Measurements from ENCODE around the gene SGTA.
A peak's percentile ranks its signal among the peaks of the same experiment; 100 is the strongest.
"Not testable (repeated sequence)": the region's sequence is repeated elsewhere in the genome, so short reads cannot be mapped to it uniquely, and the experiment has no call there.

SGTA gene

DNA sequence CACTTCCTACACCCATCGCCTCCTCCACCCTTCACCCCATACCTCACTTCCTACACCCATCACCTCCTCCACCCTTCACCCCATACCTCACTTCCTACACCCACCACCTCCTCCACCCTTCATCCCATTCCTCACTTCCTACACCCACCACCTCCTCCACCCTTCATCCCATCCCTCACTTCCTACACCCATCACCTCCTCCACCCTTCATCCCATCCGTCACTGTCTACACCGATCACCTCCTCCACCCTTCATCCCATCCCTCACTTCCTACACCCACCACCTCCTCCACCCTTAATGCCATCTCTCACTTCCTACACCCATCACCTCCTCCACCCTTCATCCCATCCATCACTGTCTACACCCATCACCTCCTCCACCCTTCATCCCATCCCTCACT, 69.9 kb downstream of the SGTA start:
- DNase-seq (ENCODE audit: low spot score), result not testable (repeated sequence)

DNA sequence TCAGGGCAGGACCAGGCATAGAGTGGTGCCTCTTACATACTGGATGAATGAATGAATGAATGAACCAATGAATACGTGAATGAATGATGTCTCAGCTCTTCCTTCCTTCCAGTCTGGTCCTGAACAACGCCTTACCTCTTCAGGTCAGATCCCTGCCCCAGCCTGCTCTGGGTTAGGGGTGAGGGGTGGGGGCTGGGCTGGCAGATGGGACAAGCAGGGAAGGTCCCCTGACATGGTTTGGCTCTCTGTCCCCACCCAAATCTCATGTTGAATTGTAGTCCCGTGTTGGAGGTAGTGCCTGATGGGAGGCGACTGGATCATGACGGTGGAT, 71.2 kb downstream of the SGTA start:
- DNase-seq (ENCODE audit: low spot score), result no peak

DNA sequence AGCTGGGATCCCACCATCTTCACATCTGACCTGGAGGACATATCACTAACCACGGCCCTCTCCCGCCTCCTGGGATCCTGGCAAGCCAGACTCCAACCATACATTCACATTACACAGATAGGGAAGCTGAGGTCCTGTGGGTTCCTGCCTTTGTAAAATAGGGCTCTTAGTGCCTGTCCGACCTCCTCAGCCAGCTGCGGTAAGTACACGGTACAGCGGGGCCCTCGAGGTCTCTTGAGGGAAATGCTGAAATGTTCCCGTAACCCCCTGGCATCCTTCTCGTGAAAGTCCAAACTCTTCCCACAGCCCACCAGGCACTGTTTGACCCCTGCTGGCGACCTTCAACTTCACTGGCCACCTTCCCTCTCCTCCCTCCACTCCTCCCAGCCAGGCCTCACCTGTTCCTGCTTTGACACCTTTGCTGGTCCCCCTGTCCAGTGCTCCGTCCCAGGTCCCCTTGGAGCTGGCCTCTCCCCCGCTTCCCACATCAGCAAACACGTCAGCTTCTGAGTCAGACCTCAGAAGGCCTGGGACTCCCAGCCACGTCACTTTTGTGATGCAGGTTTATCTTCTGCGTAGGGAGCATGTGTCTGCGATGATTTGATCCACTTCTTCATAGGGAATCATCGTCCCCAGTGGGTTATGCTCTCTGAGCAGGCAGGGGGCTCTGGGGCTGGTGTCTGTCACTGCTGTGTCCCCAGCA, 71.8 kb downstream of the SGTA start:
- DNase-seq (ENCODE audit: low spot score), result peak; percentile 68

DNA sequence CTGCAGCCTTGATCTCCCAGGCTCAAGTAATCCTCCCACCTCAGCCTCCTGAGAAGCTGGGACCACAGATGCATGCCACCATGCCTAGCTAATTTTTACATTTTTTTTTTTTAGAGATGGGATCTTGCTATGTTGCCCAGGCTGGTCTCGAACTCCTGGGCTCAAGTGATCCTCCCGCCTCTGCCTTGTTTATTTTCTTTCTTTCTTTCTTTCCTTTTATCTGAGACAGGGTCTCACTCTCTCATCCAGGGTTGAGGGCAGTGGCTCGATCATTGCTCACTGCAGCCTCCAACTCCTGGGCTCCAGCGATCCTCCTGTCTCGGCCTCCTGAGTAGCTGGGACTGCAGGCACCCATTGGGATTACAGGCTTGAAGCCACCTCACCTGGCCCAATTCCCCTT, 76.8 kb downstream of the SGTA start:
- DNase-seq (ENCODE audit: low spot score), result no peak
